Peyer's patch (tissue), 4 donors: Measurements from ENCODE around the gene PLXNA1.

Experiments
- POLR2A ChIP-seq, 2 donors: fragments of 450-650 bp; IDR thresholded peaks; one replicate each; pipeline ENCODE4 v1.5.1; 2017; ENCODE audit warnings: antibody characterized with exemption in 2 of 2, mild to moderate bottlenecking in 2 of 2, moderate library complexity in 2 of 2
- TF ChIP-seq, protein P1 (sequence below), 6 experiments: fragments of 450-650 bp in 4 of 6; fragments of 200-600 bp in 2 of 6; sonication (generic) in 1 of 6; IDR thresholded peaks; one replicate each; pipeline ENCODE4 v1.5.1; 2017 to 2019; ENCODE audit warnings: antibody characterized with exemption in 6 of 6, mild to moderate bottlenecking in 3 of 6, moderate library complexity in 1 of 6

- TF ChIP-seq, protein P1, sequence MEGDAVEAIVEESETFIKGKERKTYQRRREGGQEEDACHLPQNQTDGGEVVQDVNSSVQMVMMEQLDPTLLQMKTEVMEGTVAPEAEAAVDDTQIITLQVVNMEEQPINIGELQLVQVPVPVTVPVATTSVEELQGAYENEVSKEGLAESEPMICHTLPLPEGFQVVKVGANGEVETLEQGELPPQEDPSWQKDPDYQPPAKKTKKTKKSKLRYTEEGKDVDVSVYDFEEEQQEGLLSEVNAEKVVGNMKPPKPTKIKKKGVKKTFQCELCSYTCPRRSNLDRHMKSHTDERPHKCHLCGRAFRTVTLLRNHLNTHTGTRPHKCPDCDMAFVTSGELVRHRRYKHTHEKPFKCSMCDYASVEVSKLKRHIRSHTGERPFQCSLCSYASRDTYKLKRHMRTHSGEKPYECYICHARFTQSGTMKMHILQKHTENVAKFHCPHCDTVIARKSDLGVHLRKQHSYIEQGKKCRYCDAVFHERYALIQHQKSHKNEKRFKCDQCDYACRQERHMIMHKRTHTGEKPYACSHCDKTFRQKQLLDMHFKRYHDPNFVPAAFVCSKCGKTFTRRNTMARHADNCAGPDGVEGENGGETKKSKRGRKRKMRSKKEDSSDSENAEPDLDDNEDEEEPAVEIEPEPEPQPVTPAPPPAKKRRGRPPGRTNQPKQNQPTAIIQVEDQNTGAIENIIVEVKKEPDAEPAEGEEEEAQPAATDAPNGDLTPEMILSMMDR (IDR thresholded peaks at IDR 0.05), result no peak
- TF ChIP-seq POLR2A (IDR thresholded peaks at IDR 0.05), result no peak
Measured at GRCh38 chr3:126959921-126960603, 22.9 kb upstream of the PLXNA1 start.
